AG08396 (cell line): ENCODE data around the gene RIN2.

Experiments
- DNase-seq: peaks from one replicate; pipeline ENCODE4 v3.0.0; 2012; ENCODE audit warnings: low spot score, mixed read lengths

Gene RIN2, protein sequence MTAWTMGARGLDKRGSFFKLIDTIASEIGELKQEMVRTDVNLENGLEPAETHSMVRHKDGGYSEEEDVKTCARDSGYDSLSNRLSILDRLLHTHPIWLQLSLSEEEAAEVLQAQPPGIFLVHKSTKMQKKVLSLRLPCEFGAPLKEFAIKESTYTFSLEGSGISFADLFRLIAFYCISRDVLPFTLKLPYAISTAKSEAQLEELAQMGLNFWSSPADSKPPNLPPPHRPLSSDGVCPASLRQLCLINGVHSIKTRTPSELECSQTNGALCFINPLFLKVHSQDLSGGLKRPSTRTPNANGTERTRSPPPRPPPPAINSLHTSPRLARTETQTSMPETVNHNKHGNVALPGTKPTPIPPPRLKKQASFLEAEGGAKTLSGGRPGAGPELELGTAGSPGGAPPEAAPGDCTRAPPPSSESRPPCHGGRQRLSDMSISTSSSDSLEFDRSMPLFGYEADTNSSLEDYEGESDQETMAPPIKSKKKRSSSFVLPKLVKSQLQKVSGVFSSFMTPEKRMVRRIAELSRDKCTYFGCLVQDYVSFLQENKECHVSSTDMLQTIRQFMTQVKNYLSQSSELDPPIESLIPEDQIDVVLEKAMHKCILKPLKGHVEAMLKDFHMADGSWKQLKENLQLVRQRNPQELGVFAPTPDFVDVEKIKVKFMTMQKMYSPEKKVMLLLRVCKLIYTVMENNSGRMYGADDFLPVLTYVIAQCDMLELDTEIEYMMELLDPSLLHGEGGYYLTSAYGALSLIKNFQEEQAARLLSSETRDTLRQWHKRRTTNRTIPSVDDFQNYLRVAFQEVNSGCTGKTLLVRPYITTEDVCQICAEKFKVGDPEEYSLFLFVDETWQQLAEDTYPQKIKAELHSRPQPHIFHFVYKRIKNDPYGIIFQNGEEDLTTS

DNA sequence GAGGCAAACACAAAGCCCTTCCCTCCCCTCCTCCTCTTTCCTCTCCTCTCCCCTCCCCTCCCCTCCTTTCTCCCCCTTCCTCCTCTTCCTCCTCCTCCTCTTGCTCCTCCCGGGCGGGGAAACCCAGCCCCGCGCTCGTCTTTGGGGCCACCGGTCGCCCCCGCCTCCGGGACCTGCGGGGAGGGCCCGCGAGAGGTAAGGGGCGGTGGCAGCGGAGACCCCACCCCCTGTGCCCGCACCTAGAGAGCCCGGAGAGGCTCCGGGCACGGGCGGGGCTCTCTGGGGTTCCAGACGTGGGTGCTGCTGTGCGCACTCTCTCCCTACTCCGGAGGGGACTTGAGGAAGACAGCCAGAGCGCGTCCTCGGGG is at the start of gene RIN2:
Gene RIN2 (plus strand): TSS at position 126 of the 368 bp plus-strand sequence. CDS start 131,344 bp downstream, outside the sequence.
- DNase-seq = peak; percentile 78

GRCh38 chr20:19709635-19710335 is 48.3 kb upstream of the RIN2 start:
- DNase-seq = no peak

DNA sequence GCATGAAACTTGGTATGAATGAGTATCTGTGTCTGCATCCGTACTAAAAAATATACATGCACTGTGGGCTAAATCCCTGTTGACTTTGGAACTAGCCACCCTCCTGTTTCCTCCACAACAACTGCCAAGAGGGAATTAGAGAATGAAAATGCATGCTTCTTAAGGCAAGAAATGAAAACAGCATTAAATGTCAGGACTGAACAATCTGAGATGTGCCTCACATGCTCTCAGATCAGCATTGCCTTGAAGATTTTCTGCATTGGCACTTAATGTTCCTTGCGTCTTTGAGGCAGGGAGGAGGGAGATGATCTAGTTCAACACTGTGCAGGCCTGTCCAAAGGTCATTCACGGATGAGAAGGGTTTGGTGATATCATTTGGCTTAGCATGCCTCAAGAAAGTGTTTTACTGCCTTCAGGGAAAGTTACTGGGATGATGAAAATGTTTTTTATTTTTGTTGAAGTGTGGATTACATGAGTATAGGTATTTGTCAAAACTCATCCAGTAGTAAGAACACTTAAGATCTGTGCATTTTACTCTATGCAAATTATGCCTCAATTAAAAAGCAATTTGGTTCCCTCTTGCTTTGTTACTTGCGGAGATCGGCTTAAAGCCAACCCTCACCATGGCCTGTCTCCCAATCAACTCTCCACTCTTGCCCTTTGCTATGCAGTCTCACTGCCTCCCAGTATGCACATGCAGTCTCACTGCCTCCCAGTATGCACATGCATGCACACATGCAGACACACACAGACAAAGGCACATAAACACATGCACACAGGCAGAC is 47.5 kb upstream of the RIN2 start:
- no peak for DNase-seq

- no peak for DNase-seq
Observed at GRCh38 chr20:19711126-19711525, 46.9 kb upstream of the RIN2 start.

DNA sequence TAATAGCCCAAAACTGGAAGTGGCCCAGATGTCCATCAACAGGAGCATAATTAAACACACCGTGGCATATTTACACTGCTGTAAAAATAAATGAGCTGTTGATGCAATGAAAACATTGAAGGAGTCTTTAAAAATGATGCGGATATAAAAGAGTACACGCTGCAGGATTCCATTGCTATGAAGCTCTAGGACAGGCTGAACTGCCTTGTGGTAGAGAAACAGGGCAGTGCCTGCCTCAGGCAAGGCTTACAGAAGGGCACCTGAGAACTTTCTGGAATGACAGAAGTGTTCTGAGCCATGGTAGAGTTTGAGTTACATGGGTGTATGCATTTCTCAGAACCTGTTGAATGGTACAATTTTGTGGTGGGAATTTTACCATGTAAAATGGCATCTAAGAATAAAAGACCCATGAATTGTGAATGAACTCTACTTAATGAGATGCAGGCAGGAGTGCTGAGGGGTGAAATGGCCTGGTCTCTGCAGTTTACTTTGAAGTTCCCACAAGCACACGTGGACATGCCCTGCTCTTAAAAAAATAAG is 45.3 kb upstream of the RIN2 start:
- DNase-seq = peak; percentile 39

GRCh38 chr20:19713822-19714578 is 44.1 kb upstream of the RIN2 start:
- DNase-seq = no peak

- DNase-seq = no peak
Observed at GRCh38 chr20:19714579-19714840, 43.5 kb upstream of the RIN2 start.

- DNase-seq = no peak
Observed at GRCh38 chr20:19715986-19716385, 42.1 kb upstream of the RIN2 start.

DNA sequence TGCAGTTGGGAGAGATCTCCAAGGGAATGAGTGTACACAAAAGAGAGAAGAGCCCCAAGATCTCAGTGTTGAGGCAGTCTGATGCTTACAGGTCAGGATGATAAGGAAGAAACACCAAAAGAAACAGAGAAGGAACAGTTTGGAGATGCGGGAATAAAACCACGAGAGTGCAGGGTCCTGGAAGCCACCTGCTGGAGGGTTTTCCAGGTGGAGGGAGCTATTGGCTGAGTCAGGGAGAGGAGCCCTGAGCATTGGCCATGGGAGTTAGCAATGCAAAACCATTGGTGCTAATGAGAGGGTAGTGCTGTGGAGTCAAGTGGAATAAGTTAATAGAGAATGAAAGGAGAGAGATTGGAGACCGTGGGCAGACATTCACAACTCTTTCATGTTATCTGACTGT is 39.2 kb upstream of the RIN2 start:
- DNase-seq = no peak

DNA sequence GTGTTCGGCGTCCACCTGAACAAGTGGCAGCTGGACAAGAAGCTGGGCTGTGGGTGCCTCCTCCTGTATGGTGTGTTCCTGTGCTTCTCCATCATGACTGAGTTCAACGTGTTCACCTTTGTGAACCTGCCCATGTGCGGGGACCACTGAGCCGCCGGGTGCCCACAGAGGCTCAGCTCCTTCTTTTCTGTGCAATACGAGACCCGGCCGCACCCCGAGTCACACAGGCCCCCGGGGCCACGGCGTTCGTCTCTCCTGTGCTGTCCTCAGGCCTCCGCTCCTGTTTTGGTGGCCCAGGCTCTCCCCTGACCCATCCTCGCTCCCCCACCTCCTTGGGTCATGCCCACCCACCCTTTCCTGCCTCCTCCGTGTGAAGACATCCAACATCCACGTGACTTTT is 37.1 kb upstream of the RIN2 start:
- no peak for DNase-seq

- no peak for DNase-seq
Observed at GRCh38 chr20:19723051-19723450, 35.0 kb upstream of the RIN2 start.

GRCh38 chr20:19723813-19724430 is 34.1 kb upstream of the RIN2 start:
- DNase-seq = no peak

GRCh38 chr20:19725373-19725772 is 32.7 kb upstream of the RIN2 start:
- DNase-seq = no peak

GRCh38 chr20:19725814-19726525 is 32.1 kb upstream of the RIN2 start:
- peak; percentile 49 for DNase-seq

GRCh38 chr20:19727251-19727847 is 30.7 kb upstream of the RIN2 start:
- DNase-seq = no peak

DNA sequence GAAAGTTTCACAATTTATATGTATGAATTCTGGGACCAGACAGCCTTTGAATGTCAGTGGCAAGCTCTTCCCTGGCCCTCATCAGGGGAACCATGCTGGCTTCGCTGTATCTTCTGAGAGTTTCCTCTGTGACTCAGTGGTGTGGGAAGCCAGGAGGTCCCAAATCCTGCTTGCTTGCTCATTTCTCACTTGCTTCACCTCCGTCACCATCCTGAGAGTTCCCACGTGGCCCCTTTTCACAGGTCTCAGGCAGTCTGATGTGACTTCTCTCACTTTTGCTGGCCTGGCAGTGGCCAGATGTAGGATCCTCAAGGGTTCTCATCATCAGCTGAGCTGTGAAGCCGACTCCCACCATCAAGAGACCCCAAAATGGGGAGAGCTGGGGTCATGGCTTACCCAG is 28.4 kb upstream of the RIN2 start:
- DNase-seq = no peak

DNA sequence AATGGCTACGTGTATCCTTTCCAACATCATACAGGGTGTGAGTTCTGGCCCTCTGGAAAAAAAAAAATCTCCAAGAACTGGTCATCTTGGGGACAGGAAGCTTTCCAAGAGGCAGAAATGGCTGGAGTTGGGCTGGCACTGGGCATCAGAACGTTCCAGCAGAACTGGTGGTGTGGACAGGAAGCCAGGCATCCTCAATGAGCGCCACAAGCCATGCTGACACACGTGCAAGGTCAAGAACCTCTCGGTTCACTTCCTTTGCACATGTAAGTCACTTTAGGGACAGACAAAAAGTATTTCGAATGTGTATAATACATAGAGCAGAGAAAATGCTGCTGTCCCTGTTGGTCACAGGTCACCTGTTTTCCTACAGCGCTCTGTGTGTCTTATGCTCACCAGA is 27.4 kb upstream of the RIN2 start:
- DNase-seq = no peak

DNA sequence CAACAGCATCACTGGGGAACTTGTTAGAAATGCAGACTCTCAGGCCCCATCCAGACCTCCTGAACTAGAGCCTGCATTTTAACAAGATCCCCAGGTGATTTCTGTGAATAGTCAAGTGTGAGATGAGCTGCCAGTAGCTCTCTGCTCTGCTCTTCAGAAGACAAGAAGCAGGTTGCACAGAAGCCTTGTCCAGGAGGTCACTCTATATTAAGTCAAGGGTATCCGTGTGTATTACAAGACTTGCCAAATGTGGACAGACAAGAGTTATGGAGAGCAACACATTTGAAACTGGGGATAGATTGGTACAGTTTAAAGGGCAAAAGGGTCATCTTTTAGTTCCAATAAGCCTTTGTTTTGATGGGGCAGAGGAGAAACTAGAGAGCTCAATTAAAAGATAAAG is 23.2 kb upstream of the RIN2 start:
- no peak for DNase-seq

DNA sequence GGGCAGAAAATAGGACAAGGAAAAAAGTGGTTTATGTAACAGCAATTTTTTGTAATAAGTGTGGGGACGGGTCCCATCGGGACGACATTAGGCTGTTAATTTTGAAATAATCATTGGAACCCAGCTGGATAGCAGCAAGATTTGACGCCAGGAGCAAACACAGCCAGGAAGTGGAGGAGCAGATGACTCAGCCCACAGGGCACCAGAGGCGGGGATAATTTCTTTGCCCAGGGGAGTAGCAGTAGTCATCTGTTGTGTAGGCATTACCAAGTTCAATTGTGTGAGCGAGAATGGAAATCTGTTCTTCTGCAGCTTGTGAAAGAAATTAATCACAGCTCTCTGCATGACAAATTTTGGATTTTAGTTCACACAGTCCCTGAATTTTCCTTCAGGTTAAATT is 22.6 kb upstream of the RIN2 start:
- DNase-seq = peak; percentile 69
